ENCODE data around the gene HDAC5.
"Not testable (repeated sequence)": the region's sequence is repeated elsewhere in the genome, so short reads cannot be mapped to it uniquely, and the experiment has no call there.

HDAC5 gene

GRCh38 chr17:44123356-44124117 is at the start of gene HDAC5:
Gene HDAC5 (minus strand): TSS chr17:44123641. CDS start chr17:44117515, 6,126 bp downstream.
- DNase-seq, result peak; percentile 97

GRCh38 chr17:44171931-44172455 is 48.6 kb upstream of the HDAC5 start:
- DNase-seq, result no peak

- no peak for DNase-seq
Measured at GRCh38 chr17:44170499-44171201, 47.2 kb upstream of the HDAC5 start, which contains the start of gene ASB16. Gene ASB16 (plus strand): TSS chr17:44170704. CDS start chr17:44170790, 86 bp downstream.

- no peak for DNase-seq
Measured at GRCh38 chr17:44170135-44170498, 46.7 kb upstream of the HDAC5 start.

- DNase-seq, result no peak
Measured at GRCh38 chr17:44167181-44167861, 43.9 kb upstream of the HDAC5 start.

GRCh38 chr17:44164476-44164875 is 41.0 kb upstream of the HDAC5 start:
- no peak for DNase-seq

- DNase-seq, result peak; percentile 28
Measured at GRCh38 chr17:44159519-44160210, 36.2 kb upstream of the HDAC5 start.

GRCh38 chr17:44155488-44155887 is 32.0 kb upstream of the HDAC5 start:
- no peak for DNase-seq

GRCh38 chr17:44152875-44153274 is 29.4 kb upstream of the HDAC5 start:
- no peak for DNase-seq

- DNase-seq, result no peak
Measured at GRCh38 chr17:44149750-44150329, 26.4 kb upstream of the HDAC5 start.

GRCh38 chr17:44149066-44149465 is 25.6 kb upstream of the HDAC5 start:
- not testable (repeated sequence) for DNase-seq

GRCh38 chr17:44147812-44148211 is 24.4 kb upstream of the HDAC5 start:
- no peak for DNase-seq

GRCh38 chr17:44146375-44147346 is 23.2 kb upstream of the HDAC5 start:
- no peak for DNase-seq

- no peak for DNase-seq
Measured at GRCh38 chr17:44144966-44145739, 21.7 kb upstream of the HDAC5 start.

GRCh38 chr17:44143921-44144320 is 20.5 kb upstream of the HDAC5 start:
- not testable (repeated sequence) for DNase-seq

- DNase-seq, result peak; percentile 75
Measured at GRCh38 chr17:44137891-44138709, 14.7 kb upstream of the HDAC5 start.

GRCh38 chr17:44134752-44135568 is 11.5 kb upstream of the HDAC5 start:
- DNase-seq, result no peak

GRCh38 chr17:44133918-44134476 is 10.6 kb upstream of the HDAC5 start:
- no peak for DNase-seq

Data from stimulated activated CD4-positive, alpha-beta T cell treated with anti-CD3 and anti-CD28 coated beads, Interleukin-4, amount 100 ng/mL, for 1 hour (primary cell).